ENCODE data around the gene DBF4.
A peak's percentile ranks its signal among the peaks of the same experiment; 100 is the strongest.
"Not testable (repeated sequence)": the region's sequence is repeated elsewhere in the genome, so short reads cannot be mapped to it uniquely, and the experiment has no call there.

The DBF4 gene

DNA sequence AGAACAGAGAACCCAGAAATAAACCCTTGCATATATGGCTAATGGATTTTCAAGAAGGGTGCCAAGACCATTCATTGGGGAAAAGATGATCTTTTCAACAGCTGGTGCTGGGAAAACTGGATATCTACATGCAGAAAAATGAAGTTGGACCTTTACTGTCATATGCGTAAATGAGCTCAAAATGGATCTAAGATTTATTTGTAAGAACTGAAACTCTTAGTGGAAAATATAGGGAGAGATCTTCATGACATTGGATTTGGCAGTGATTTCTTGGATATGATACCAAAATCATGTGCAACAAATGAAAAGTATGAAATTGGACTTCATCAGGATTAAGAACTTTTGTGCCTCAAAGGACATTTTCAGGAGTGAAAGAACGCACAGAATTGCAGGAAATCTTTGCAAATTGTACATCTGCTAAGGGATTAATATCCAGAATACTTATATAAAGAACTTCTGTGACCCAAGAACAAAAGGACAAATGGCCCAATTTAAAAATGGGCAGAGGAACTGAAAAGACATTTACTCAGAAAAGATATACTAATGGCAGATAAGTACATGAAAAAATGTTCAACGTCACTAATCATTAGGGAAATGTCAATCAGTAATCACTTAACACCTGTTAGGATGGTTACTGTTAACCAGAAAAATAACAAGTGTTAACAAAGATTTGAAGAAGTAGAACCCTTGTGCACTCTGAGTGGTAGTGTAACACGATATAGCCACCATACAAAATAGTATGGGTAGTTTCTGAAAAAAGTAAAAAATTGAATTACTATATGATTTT is 6.1 kb downstream of the DBF4 start:
- no peak for DNase-seq (ENCODE audit: low read depth)

DNA sequence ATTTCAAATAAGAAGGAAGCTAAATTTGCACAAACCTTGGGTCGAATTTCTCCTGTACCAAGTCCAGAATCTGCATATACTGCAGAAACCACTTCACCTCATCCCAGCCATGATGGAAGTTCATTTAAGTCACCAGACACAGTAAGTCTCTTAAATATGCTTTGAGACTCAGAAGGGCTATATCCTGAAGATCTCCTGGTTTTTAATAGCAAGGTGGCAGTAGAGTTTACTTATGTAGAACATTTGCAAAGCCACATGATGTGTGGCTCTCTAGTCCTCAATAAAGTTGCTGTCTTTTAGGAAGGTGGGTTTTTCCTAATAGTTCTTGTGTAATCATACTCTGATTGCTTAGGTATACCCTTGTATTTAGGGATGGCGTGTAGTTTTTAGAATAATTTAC is 8.7 kb downstream of the DBF4 start:
- no peak for DNase-seq (ENCODE audit: low read depth)

DNA sequence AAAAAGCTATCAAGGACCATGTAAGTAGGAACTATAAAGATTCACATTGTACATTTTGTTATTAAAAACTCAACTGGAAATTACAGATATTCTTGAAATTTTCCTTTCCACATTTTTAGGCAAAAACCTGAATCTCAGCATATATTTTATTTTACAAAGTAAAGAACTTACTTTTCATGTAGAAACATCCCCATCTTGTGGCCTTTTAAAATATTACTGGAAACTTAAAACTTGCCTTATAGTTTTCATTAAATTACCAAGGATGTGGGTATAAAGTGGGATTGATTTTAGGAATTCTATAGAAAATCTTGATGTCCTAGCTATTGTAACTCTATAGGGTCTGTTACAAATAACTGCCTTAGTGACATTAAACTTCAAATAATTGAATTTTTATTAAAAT is 10.6 kb downstream of the DBF4 start:
- DNase-seq (ENCODE audit: low read depth) = no peak

DNA sequence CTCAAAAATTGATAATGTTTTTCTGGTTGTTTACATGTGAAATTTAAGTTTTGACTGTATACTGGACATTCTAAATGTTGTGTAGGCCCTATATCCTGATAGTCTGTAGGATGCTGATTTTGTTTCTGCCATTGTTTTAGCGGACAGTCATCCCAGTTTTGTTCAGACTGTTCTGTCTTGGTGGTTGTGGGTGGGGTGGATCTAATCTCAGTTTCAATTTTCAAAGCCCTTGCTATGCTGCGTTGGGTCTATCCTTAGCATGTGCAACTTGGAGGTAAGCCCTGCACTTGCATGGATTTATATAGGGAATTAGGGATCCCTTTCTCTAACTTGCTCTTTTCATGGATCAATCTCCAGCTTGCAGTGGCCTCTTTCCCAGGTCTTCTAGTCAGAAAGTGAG is 19.1 kb downstream of the DBF4 start:
- DNase-seq (ENCODE audit: low read depth) = no peak

DNA sequence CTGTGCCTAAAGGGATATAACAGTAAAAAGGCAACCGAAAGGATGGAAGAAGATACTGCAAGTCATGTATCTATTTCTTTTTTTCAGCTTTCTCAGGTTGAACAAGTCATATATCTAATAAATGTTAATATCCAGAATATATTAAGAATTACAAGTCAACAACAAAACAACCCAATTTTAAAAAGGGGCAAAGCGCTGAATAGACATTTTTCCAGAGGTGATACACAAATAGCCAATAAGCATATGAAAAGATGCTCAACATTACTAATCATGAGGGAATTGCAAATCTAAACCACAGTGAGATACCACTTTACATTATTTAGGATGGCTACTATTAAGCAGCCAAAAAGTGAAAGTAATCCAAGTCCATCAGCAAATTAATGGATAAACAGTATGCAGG is 23.0 kb downstream of the DBF4 start:
- DNase-seq (ENCODE audit: low read depth) = no peak

DNA sequence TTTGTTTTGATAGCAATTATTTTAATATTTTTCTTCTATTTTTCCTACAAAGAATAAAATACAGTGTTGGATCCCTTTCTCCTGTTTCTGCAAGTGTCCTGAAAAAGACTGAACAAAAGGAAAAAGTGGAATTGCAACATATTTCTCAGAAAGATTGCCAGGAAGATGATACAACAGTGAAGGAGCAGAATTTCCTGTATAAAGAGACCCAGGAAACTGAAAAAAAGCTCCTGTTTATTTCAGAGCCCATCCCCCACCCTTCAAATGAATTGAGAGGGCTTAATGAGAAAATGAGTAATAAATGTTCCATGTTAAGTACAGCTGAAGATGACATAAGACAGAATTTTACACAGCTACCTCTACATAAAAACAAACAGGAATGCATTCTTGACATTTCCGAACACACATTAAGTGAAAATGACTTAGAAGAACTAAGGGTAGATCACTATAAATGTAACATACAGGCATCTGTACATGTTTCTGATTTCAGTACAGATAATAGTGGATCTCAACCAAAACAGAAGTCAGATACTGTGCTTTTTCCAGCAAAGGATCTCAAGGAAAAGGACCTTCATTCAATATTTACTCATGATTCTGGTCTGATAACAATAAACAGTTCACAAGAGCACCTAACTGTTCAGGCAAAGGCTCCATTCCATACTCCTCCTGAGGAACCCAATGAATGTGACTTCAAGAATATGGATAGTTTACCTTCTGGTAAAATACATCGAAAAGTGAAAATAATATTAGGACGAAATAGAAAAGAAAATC is 31.0 kb downstream of the DBF4 start:
- not testable (repeated sequence) for DNase-seq (ENCODE audit: low read depth)

DNA sequence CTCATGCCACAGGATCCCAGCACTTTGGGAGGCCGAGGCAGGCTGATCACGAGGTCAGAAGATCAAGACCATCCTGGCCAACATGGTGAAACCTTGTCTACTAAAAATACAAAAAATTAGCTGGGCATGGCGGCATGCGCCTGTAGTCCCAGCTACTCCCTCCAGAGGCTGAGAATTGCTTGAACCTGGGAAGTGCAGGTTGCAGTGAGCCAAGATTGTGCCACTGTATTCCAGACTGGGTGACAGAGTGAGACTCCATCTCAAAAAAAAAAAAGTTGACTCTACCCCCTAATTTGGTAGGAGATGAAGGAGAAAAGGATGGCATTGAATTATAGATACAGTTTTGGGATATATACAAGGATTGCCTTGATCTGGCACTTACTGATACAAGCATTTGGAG is 32.5 kb downstream of the DBF4 start:
- not testable (repeated sequence) for DNase-seq (ENCODE audit: low read depth)

DNA sequence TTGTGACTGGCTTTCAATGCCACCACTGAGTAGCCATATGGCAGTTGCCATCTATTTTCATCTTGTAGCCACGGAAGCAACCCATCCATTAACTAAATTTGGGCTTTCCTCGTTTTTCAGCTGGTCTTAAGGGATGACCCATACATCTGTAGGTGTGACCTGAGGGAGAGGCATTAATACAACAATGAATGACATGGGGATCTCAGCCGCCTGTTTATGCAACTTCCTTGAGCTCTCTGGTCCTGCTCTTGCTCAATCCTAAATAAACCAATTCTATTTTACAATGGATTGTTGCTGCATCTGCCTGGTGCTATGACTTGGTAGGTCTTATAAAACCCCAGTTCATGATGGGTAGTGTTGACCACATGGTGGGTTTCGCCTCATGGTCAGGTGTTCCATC is 35.8 kb downstream of the DBF4 start:
- DNase-seq (ENCODE audit: low read depth) = no peak

DNA sequence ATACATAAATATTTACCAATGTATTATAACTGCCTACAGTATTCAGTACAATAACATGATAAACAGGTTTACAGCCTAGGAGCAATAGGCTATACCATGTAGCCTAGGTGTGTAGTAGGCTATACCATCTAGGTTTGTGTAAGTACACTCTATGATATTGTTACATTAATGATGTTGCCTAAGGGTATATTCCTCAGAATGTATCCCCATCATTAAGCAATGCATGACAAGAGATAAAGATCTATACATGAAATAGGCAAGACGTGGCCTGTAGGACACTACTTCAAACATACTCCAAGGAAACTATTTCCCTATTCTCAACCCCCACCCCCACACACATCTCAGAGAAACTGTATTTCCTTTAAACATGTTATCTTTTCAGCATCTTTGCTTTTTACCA is 42.4 kb downstream of the DBF4 start:
- DNase-seq (ENCODE audit: low read depth) = no peak

DNA sequence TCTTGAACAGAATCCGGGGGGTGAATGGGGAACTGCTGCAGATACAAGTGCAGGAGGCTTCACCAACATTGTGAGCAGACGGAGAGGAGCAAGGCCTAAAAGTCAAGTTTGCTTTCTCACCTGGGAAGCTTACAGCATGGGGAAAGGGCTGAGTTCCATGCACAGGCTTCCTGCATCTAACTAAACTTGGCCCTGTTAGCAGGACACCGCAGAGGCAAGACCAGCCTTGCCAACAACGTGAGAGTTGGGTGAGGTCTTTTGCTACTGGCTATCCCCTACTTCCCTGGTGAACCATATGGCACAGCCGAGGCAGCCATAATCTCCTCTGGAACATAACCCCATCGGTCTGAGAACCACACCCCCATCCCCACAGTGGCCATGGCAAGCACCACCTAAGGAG is 43.6 kb downstream of the DBF4 start:
- DNase-seq (ENCODE audit: low read depth) = no peak

DNA sequence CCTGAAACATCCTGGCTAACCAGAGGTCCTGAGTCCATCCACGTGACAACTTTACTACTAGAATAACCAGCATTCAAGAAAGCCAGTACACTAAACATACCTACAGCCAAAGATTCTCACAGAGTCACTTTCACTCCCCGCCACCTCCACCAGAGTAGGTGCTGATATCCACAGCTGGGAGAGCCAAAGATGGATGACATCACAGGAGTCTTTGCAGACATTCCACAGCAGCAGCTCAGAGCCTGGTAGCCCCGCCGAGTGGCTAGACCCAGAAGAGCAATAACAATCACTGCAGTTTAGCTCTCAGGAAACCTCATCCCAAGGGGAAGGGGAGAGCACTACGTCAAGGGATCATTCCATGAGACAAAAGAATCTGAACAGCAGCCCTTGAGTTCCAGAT is 44.3 kb downstream of the DBF4 start:
- no peak for DNase-seq (ENCODE audit: low read depth)

DNA sequence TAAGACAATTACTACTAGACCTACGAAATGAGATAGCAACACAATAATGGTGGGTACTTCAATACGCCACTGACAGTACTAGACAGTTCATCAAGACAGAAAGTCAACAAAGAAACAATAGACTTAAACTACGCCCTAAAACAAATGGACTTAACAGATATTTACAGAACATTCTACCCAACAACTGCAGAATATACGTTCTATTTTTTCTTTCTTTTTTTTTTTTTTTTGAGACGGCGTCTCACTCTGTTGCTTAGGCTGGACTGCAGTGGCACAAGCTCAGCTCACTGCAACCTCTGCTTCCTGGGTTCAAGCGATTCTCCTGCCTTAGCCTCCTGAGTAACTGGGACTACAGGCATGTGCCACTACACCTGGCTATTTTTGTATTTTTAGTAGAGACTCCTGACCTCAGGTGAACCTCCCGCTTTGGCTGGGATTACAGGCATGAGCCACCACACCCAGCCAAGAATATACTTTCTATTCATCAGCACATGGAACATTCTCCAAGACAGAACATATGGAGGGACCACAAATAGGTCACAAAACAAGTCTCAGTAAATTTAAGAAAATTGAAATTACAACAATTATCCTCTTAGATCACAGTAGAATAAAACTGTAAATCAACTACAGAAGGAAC is 46.6 kb downstream of the DBF4 start:
- DNase-seq (ENCODE audit: low read depth) = not testable (repeated sequence)

DNA sequence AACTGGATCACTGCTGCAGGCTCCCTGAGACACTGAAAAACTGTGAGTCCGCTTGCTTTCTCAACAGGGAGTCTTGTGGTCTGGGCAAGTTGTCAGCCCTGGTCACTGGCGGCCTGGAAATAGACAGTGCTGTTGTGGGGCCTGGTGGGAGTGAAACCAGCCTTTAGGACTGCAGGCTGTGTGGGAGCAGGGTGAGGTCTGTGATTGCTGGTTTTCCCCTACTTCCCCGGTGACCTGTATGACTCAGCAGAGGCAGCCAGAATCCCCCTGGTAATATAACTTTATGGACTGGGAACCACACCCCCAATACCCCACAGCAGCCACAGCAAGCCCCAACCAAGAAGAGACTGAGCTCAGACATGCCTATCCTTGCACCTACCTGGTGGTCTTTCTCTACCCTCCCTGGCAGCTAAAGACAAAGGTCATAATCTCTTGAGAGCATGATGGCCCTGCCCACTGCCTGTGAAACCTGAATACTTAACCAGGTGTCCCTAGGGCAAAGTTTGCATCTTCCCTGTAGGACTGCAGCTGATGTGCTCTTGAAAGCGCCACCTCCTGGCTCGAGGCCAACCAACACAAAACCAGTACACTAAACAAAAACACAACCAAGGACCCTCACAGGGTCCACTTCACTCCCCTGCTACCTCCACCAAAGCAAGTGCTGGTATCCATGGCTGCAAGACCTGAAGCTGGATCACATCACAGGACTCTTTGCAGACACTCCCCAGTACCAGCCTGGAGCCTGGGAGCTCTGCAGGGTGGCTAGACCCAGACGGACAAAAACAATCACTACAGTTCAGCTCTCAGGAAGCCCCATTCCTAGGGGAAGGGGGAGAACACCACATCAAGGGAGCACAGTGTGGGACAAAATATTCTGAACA is 50.5 kb downstream of the DBF4 start:
- DNase-seq (ENCODE audit: low read depth) = no peak

DNA sequence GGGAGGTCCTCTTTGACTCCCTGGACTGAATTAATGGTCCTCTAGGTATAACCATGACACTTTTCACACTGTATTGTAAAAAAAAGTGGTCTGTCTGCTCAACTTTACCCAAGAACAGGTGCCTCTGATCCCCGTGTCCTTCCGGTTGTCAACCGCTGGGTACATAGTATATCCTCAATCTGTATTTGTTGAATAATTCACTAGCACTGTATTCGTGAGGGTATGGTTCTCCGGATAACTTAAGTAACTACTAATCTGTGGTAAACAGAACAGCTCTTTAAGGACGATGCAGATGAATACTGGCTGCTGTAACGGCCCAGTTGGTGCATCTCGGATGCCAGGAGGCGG is 57.3 kb downstream of the DBF4 start:
- DNase-seq (ENCODE audit: low read depth) = no peak

DNA sequence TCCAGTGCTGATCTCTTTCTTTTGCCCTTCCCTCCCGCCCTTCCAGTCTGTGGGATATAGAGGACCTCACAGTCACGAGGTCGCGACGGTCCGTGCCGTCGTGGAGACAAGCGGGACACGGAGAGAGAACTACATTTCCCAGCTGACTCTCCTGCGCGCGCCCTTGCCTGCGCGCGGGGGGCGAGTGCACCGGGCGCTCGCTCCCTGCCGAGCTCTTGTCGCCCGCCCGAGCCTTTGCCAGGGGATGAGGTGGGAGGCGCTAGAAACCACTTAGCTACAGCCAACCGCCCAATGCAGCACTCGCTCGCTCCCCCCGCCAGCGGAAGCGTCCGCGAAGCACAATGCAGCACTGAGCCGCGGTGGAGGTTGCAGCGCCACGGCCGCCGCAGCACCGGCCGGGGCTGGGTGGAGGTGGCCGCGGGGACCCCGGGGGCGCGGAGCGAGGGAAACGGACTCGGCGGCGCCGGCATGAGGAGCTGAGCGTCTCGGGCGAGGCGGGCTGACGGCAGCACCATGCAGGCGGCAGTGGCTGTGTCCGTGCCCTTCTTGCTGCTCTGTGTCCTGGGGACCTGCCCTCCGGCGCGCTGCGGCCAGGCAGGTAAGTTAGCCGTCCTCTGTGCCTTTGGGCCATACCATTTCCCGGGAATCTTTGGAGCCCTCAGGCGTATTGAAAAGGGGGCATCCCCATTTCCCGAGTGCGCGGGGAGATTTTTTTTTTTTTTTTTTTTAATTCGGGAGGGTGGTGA is 57.8 kb downstream of the DBF4 start, which contains the start of gene ADAM22:
ADAM22 (plus strand) TSS at position 299 of the 746 bp plus-strand sequence; CDS start at position 514, 215 bp downstream.
- peak; percentile 48 for DNase-seq (ENCODE audit: low read depth)

DNA sequence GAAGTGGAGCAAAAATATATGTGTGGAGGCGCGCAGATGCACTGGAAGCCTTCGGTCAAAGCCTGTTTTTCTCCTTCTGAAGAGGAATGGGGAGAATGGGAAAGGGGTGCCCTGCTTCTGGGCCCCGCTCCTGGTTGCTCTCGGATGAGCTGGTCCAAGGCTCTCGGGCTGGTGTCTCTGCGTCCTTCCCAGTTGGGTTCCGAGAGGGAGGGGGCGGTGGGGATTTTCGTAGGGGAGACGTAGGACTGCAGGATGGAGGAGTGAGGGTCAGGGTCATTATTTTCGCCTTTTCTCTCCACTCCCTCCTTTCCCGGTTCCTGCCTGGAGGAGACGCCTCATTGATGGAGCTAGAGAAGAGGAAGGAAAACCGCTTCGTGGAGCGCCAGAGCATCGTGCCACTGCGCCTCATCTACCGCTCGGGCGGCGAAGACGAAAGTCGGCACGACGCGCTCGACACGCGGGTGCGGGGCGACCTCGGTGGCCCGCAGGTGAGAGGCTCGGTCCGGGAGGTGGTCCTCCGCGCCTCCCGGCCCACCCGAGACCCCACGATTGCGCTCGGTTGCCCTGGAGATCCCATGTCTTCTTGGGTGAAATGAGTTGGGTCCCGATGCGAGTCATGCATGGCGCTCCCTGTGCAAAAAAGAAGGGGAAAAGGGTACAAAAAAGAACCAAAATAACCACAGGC is 58.5 kb downstream of the DBF4 start:
- DNase-seq (ENCODE audit: low read depth) = no peak

DNA sequence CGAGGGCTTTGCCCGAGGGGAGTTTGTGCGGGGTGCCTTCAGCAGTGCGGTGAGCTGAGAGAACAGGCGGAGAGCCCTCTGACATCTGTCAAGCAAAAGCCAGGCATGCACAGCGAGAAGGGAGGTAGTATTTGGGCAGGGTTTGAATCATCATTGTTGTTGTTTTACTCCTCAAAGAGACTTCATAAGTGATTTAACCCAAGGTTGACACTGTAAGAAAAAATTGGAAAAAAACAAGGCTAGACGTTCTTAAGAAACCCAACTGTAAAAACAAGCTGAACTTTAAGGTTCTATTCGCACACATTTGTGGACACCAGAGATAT is 59.1 kb downstream of the DBF4 start:
- DNase-seq (ENCODE audit: low read depth) = no peak

DNA sequence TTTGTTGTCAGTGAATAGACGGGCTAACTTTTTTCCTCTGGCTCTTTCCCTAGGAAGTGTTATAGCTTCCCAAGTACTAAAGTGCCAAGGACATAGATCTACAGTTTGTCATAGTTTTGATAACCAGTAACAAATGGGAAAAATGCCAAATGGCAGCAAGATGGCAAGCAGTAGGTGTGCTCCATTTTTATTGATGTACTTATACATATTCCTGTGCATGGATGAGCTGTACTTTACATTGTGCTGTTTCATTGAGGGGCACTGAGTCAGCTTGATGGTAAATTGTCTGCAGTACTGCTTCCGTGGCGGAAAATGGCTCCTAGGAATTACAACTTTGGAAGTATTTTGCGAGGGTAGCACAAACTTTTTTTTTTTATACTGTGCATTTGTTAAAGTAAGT is 64.8 kb downstream of the DBF4 start:
- DNase-seq (ENCODE audit: low read depth) = no peak

DNA sequence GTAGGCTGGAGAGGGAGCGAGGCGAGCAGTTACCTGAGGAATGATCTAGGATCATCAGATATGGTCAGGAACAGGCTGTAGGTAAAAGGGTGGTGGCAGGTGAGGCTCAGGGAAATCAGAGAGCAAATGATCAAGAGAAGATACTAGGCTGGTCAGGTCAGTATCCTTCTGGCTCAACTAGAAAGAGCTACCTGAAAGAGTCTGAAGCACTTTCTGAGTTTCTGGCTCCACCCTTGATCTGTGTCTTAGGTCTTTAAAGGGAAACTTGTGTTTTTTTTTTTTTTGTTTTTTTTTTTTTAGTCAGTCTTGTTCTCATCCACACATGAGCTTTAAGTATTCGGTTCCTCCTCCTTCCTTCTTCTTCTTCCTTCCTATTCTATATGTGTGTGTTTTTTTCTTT is 68.3 kb downstream of the DBF4 start:
- DNase-seq (ENCODE audit: low read depth) = no peak

DNA sequence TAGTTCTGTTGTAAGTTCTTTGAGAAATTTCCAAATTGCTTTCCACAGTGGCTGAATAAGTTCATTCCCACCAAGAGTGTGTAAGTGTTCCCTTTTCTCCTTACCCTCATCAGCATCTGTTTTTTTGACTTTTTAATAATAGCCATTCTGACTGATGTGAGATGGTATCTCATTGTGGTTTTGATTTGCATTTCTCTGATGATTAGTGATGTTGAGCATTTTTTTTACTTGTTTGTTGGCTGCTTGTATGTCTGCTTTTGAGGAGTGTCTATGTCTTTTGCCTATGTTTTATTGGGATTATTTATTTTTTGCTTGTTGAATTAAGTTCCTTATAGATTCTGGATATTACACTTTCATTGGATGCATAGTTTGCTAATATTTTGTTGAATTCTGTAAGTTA is 69.6 kb downstream of the DBF4 start:
- not testable (repeated sequence) for DNase-seq (ENCODE audit: low read depth)

DNA sequence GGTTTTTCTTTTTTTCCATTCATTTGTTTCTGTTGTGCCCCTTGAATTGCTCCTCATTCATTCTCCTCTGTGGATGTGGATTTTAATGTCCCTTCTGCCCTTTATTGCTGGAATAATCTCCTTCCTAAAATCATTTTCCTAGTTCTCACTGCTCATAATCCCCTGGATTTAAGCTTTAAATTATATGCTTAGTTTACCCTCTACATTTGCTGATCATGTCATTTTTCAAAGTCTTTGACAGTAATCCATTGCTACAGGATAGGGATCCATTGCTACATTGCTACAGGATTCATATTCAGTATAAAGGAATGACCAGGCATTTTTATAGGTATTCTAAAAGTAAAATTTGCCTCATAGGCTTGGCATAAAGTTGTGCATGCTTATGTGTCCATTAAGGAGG is 72.1 kb downstream of the DBF4 start:
- no peak for DNase-seq (ENCODE audit: low read depth)
